Activated CD4-positive, alpha-beta T cell treated with anti-CD3 and anti-CD28 coated beads for 24 hours (primary cell): ENCODE results near the gene CACNG7.

ENCODE experiments used
- DNase-seq, 2 donors: peaks; one replicate each; pipeline ENCODE4 v3.0.0-alpha.2; 2020; ENCODE audit warnings: low read depth in 2 of 2

Gene CACNG7

DNA sequence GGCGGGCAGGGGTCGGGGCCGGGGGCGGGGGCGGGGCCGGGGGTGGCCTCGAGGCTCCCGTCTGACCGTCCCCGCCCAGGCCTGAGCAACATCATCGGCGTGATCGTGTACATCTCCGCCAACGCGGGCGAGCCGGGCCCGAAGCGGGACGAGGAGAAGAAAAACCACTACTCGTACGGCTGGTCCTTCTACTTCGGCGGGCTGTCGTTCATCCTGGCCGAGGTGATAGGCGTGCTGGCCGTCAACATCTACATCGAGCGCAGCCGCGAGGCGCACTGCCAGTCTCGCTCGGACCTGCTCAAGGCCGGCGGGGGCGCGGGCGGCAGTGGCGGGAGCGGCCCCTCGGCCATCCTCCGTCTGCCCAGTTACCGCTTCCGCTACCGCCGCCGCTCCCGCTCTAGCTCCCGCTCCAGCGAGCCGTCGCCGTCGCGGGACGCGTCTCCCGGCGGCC is 72.9 kb downstream of the CACNG7 start:
- no peak for DNase-seq

DNA sequence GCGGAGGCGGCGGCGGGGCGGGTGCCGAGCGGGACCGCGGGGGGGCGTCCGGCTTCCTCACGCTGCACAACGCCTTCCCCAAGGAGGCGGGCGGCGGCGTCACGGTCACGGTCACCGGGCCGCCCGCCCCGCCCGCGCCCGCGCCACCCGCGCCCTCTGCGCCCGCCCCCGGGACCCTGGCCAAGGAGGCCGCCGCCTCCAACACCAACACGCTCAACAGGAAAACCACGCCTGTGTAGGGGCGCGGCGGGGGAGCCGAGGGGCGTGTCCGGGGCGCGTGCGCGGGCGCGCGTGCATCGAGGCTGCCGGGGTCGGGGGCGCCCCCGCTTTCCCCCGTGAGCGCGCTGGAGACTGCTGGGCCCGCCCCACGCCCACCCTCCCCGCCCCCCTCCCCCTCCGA is 73.5 kb downstream of the CACNG7 start:
- no peak for DNase-seq

DNA sequence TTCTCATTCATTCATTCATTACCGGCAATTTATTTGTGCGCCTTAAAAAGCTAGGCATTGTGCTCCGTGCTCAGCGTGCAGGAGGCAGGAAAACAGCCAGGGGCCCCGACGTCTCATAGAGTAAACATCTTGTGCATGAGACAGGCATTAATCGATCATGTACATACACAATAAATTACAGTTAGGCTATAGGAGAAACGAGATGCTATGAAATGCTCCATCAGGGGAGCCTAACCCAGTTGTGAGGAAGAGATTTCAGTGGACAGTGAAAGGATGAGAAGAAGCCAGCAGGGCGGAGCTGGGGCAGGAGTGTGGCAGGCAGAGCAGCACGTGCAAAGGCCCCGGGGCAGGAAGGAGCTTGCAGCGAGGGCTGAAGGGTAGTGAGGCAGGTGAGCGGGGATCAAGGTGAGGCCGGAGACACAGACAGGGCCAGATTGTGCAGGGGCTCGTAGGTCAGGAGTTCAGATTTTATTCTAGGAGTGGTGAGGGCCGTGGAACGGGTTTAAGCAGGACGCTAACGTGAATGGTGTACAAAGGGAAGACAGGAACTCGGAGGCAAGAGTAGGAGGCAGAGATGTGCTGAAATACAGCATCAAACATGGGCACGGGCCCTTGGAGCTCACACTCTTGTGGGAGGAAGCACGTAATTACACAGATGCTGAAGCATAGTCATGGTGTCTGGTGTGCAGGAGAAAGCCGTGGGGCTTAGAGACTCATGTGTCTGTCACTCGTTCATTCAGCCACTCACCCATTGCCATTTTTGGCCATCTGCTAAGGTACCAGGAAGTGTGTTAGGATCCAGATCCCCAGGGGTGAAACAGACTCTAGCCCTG is 74.6 kb downstream of the CACNG7 start:
- no peak for DNase-seq

DNA sequence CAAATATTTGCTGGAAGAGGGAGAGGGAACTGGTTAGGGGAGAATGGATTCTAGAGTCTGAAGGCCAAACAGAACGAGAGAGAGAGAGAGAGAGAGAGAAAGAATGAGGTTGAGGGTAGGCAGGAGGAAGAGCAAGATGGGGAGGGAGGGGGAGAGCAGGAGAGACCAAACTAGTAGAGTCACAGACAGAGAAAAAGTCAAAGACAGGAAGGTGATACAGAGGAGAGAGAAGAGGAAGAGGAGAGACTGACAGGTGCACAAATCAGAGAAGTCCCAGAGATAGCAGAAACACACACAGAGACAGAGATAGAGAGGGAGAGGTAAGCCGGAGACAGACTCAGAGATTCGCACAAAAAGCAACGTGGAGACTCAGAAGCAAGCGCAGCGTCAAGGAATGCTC is 76.8 kb downstream of the CACNG7 start:
- no peak for DNase-seq

DNA sequence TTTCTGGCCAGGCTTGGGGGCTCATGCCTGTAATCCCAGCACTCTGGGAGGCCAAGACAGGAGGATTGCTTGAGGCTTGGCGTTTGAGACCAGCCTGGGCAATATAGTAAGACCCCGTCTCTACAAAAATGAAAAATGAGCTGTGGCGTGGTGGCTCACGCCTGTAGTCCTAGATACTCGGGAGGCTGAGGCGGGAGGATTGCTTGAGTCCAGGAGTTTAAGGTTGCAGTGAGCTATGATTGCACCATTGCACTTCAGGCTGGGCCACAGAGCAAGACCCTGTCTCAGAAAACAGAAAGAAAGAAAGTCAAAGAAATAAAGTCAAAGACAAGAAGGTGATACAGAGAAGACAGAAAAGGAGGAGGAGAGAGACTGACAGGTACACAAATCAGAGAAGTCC is 79.9 kb downstream of the CACNG7 start:
- DNase-seq = no peak

DNA sequence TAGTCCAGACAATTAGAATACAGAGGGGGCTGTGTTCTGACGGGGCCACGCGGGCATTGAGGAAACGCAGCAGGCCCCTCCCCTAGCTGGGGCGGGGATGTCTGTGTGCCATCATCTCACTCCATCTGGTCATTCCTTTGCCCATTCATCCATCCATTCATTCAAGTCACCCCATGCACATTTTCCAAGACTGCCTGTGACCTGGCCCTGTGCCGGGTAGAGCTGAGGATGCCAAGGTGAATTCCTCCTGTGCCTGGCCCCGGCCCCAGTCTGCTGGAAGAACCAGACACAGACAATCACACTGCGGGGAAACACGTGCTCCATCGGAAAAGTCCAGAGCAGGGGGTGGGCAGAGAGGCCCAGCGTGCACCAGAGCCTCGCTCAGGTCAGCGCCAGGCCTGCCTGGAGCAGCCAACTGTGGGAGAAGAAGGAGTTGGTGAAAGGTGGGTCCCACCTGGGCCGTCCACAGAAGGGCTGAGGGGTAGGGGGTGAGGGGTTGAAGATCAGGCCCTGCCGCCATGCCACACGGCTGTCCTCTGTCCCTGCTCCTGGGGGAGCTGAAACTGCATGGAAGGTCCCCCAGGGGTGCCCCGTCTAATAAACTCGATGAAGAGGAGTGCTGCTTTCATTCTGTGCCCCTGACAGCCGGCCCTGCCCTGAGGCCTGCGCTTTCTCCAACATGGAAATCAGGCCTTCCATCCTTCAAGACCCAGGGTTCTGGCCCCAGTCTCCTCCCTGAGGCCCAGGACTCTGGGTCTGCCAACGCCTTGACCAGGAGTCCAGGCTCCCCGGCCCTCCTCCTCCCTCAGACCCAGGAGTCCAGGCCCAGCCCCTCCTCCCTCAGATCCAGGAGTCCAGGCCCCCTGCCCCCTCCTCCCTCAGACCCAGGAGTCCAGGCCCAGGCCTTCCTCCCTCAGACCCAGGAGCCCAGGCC is 80.8 kb downstream of the CACNG7 start:
- DNase-seq = no peak

DNA sequence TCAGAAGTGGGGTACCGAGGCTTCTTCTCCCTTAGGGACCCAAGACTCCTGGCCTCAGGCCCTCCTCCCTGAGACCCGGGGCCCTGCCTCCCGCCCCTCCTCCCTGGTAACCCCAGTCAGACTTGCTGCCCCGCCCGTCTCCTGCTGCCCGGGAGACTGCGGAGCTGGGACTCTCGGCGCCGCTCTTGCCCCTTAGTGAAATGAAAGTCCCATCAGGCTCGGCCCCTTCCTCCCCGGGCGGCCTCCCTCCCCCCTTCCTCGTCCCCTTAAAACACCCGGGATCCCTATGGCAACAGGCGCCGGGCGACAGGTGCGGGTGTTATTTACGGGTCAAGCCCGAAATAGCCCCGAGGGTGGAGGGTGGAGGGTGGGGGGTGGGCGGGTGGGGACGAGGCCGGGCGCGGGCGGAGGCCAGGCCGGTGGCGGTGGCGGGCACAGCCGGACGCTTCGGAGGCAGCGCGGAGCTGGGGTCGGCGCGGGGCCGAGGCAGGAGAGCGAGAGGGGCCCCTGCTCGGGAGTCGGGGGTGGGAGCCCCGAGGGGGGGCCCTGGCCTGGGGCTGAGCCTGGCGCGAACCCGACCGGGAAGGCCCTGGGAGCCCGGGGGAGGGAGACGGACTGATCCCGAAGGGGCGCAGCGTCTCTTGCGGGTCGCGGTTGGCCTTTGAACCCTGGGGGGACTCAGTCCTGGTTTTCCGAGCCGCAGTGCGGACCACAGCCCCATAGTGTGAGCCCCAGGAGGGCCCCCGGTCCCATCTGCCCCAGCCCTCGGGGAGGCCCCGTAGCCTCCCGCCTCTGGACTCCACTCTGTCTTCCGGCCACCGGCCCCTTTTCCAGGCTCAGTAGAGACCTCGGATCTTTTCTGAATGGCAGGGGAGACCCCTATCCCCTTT is 82.4 kb downstream of the CACNG7 start, which contains the start of gene CACNG6:
TSS of gene CACNG6 (plus strand) at position 414 of the 890 bp plus-strand sequence. CDS start 1,241 bp downstream, outside the sequence.
- DNase-seq = no peak

DNA sequence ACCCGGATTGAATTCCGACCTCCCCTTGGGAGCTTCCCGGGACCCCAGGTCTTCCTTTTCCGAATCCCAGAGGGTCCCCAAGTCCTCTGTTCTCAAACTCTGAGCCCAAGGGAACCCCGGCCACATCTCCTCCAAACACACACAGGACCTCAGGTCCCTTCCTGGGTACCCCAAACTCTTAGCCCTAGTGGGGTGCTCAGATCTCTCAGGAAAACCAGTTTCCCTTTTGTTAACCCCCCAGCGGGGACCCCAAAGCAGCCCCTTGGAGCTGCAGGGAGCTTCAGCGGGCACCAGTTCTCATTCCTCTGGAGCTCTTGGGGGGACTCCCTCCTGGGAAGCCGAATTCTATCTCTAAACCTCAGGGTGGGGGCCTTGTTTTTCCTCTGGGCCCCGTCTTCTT is 83.1 kb downstream of the CACNG7 start:
- DNase-seq = no peak

DNA sequence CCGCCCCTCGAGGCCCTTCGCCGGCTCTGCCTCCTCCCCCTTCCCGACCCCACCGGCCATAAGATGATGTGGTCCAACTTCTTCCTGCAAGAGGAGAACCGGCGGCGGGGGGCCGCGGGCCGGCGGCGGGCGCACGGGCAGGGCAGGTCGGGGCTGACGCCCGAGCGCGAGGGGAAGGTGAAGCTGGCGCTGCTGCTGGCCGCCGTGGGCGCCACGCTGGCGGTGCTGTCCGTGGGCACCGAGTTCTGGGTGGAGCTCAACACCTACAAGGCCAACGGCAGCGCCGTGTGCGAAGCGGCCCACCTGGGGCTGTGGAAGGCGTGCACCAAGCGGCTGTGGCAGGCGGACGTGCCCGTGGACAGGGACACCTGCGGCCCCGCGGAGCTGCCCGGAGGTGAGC is 83.7 kb downstream of the CACNG7 start:
- no peak for DNase-seq

DNA sequence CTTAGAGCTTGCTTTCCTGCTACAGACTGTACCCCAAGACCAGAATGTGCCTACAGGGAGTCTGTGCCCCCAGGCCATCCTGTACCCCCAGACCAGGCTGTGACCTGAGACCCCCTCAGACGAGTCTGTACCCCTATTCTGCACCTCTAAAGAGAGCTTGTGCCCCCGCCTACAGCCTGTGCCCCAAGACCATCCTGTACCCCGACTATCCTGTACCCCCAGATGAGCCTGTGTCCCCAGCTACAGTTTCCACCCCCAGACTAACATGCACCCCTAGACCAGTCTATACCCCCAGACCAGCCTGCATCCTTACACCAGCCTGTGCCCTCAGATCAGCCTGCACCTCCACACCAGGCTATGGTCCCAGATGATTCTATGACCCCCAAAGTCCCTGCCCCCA is 84.4 kb downstream of the CACNG7 start:
- no peak for DNase-seq
